SK-N-SH treated with all-trans-retinoic acid at 6 μM for 48 hours (cell line): ENCODE data around the gene PRR23E.

Experiments used
- ATAC-seq: fragments of 200-7000 bp; cut with Tn5 transposase; 3 replicates; pipeline ENCODE4 v1.9.1; 2020; ENCODE audit warnings: mild to moderate bottlenecking, moderate library complexity
- ARNTL ChIP-seq: fragments of 450-650 bp; formaldehyde crosslinking; IDR thresholded peaks from 2 replicates; pipeline ENCODE4 v1.5.0; 2020; ENCODE audit warnings: low read depth, mild to moderate bottlenecking, moderate library complexity, borderline replicate concordance
- CSDC2 ChIP-seq: fragments of 250-450 bp; sonication (Bioruptor Pico); IDR thresholded peaks from 2 replicates; pipeline ENCODE4 v1.5.0; 2020; ENCODE audit warnings: mild to moderate bottlenecking, moderate library complexity
- ESRRG ChIP-seq: fragments of 250-450 bp; sonication (Bioruptor Pico); IDR thresholded peaks from 2 replicates; pipeline ENCODE4 v1.6.1; 2021; ENCODE audit warnings: mild to moderate bottlenecking
- OSR1 ChIP-seq: fragments of 250-450 bp; sonication (Bioruptor Pico); IDR thresholded peaks from 2 replicates; pipeline ENCODE4 v1.8.0; 2022; ENCODE audit warnings: moderate library complexity, mild to moderate bottlenecking, inconsistent platforms
- PATZ1 ChIP-seq: fragments of 250-450 bp; sonication (Bioruptor Pico); IDR thresholded peaks from 2 replicates; pipeline ENCODE4 v1.8.0; 2020; ENCODE audit warnings: mild to moderate bottlenecking, moderate library complexity, borderline replicate concordance
- PPARA ChIP-seq: fragments of 250-450 bp; sonication (Bioruptor Pico); IDR thresholded peaks from 2 replicates; pipeline ENCODE4 v1.5.0; 2020; ENCODE audit warnings: mild to moderate bottlenecking, borderline replicate concordance
- RARB ChIP-seq: fragments of 250-450 bp; sonication (Bioruptor Pico); IDR thresholded peaks from 2 replicates; pipeline ENCODE4 v1.8.0; 2021; ENCODE audit warnings: mild to moderate bottlenecking, moderate library complexity
- SNAI2 ChIP-seq: fragments of 250-450 bp; sonication (Bioruptor Pico); IDR thresholded peaks from 2 replicates; pipeline ENCODE4 v1.5.0; 2020; ENCODE audit warnings: mild to moderate bottlenecking, moderate library complexity
- TCF4 ChIP-seq: fragments of 250-450 bp; sonication (Bioruptor Pico); IDR thresholded peaks from 2 replicates; pipeline ENCODE4 v1.8.0; 2021; ENCODE audit warnings: mild to moderate bottlenecking, moderate library complexity, borderline replicate concordance
- TSHZ2 ChIP-seq: fragments of 250-450 bp; sonication (Bioruptor Pico); IDR thresholded peaks from 2 replicates; pipeline ENCODE4 v1.5.0; 2020; ENCODE audit warnings: mild to moderate bottlenecking, moderate library complexity
- ZC3H10 ChIP-seq: fragments of 250-450 bp; sonication (Bioruptor Pico); IDR thresholded peaks from 2 replicates; pipeline ENCODE4 v1.5.1; 2021; ENCODE audit warnings: mild to moderate bottlenecking, moderate library complexity
- ZFP3 ChIP-seq: fragments of 250-450 bp; sonication (Bioruptor Pico); IDR thresholded peaks from 2 replicates; pipeline ENCODE4 v1.5.0; 2020; ENCODE audit warnings: mild to moderate bottlenecking, moderate library complexity
- ZFP30 ChIP-seq: fragments of 450-650 bp; formaldehyde crosslinking; IDR thresholded peaks from 2 replicates; pipeline ENCODE4 v1.5.0; 2022; ENCODE audit warnings: mild to moderate bottlenecking, moderate library complexity
- ZNF8 ChIP-seq: fragments of 450-650 bp; formaldehyde crosslinking; IDR thresholded peaks from 2 replicates; pipeline ENCODE4 v1.5.0; 2020; ENCODE audit warnings: mild to moderate bottlenecking, moderate library complexity
- TF ChIP-seq, protein P1 (sequence below): fragments of 250-450 bp; sonication (Bioruptor Pico); IDR thresholded peaks from 2 replicates; pipeline ENCODE4 v1.5.1; 2021; ENCODE audit warnings: mild to moderate bottlenecking, moderate library complexity
- TF ChIP-seq, protein P2 (sequence below): fragments of 250-450 bp; sonication (Bioruptor Pico); IDR thresholded peaks from 2 replicates; pipeline ENCODE4 v1.5.1; 2020; ENCODE audit warnings: low read depth, mild to moderate bottlenecking, moderate library complexity
- TF ChIP-seq, protein P3 (sequence below): fragments of 250-450 bp; sonication (Bioruptor Pico); IDR thresholded peaks from 2 replicates; pipeline ENCODE4 v1.8.0; 2021; ENCODE audit warnings: low read depth, mild to moderate bottlenecking, moderate library complexity, borderline replicate concordance

Gene PRR23E, protein sequence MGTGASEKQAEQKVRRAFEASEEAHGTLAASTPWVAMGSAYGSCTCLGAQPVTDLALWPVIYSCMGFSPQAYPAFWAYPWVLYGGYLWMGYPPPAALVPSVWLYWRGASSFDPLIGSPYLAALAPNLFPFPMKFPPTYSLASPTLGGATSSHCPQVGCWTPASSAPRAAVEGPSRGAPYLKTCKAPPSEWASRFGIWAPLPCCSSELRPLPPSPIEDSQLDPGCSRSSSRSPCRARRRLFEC

DNA sequence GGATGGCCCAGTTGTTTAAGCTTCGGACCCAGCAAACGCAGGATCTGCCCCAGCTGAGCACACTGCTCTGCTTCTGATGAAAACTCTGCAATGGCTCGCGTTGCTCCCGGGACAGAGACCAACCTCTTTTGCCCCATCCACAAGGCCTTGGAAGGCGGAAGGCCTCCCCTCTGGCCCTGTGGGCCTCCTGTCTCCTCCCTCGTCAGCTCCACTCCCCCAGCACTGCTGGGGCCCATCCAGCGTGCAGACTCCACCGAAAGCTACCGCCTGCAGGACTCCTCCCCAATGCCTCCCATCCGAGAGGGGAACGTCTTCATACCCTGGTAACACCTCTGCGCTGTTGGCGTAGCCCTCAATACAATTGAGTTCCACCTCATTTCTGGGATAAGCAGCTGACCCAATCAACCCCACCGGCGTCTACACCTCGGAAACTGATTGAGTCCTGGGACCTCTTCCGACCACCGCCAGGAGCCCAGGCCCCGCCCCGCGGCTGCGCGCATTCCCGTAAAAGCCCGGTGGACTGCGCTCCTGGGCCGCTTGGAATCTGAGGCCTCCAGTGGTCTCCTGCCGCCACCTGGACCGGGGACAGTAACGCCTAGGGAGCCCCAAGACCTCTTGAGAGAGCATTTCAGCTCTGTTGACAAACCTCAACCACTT lies at the start of gene PRR23E:
TSS of gene PRR23E (plus strand) at position 556 of the 657 bp plus-strand sequence. CDS start 3,555 bp downstream, outside the sequence.
- TF ChIP-seq OSR1, result no peak
- no peak for TF ChIP-seq PATZ1
- TF ChIP-seq ZNF8 (CRISPR knock-in tag), result no peak
- TF ChIP-seq, all 23 proteins: peak for 0
- no peak for ATAC-seq

- no peak for ATAC-seq
- TF ChIP-seq PATZ1, result no peak
- TF ChIP-seq ARNTL (CRISPR knock-in tag), result no peak
- no peak for TF ChIP-seq SNAI2 (CRISPR knock-in tag)
Measured at GRCh38 chr3:127143172-127143571, 49.8 kb upstream of the PRR23E start.

DNA sequence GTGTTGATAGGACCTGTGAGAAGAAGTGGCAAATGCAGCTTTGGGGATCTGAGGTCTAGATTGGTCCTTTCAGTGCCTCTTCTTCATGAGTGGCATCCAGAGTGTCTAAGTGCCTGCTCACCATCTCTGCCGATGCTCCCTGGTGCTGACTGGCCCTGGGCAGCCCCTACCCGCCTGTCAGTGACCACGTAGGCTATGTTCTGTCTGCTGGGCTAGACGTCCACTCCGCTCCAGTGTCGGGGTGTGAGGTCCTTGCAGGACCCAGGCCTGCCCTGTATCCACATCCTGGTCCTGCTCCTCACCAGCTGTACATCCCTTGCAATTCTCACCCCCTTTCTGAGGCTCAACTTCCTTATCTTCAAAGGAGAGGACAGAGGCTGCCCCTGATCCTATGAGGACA lies 48.3 kb upstream of the PRR23E start:
- TF ChIP-seq, protein P1, sequence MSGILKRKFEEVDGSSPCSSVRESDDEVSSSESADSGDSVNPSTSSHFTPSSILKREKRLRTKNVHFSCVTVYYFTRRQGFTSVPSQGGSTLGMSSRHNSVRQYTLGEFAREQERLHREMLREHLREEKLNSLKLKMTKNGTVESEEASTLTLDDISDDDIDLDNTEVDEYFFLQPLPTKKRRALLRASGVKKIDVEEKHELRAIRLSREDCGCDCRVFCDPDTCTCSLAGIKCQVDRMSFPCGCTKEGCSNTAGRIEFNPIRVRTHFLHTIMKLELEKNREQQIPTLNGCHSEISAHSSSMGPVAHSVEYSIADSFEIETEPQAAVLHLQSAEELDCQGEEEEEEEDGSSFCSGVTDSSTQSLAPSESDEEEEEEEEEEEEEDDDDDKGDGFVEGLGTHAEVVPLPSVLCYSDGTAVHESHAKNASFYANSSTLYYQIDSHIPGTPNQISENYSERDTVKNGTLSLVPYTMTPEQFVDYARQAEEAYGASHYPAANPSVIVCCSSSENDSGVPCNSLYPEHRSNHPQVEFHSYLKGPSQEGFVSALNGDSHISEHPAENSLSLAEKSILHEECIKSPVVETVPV (CRISPR knock-in tag), result no peak
- TF ChIP-seq OSR1 (no peak), ZC3H10 (CRISPR knock-in tag) (no peak)
- ATAC-seq, result no peak

DNA sequence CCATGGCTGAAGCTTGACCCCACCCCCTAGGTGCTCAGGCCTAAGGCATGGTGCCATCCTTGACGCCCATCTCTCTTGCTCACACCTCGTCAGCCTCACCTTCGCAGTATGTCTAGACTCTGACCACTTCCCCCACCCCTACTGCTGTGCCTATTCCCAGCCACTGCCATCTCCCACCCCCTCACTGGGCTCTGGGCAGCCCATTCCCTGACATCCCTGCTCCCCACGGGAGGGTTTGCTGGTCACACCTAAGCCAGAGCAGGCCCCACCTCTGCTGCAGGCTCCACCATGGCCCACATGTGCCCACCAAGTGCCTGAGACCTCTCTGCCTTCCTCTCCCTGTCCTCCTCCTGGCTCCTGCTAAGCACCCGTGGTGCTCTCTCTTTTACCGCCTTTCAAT lies 47.7 kb upstream of the PRR23E start:
- no peak for ATAC-seq
- TF ChIP-seq, protein P2, sequence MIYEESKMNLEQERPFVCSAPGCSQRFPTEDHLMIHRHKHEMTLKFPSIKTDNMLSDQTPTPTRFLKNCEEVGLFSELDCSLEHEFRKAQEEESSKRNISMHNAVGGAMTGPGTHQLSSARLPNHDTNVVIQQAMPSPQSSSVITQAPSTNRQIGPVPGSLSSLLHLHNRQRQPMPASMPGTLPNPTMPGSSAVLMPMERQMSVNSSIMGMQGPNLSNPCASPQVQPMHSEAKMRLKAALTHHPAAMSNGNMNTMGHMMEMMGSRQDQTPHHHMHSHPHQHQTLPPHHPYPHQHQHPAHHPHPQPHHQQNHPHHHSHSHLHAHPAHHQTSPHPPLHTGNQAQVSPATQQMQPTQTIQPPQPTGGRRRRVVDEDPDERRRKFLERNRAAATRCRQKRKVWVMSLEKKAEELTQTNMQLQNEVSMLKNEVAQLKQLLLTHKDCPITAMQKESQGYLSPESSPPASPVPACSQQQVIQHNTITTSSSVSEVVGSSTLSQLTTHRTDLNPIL, result no peak
- TF ChIP-seq SNAI2 (CRISPR knock-in tag) (no peak), TSHZ2 (CRISPR knock-in tag) (no peak), ARNTL (CRISPR knock-in tag) (no peak), ZFP30 (no peak), ZFP3 (CRISPR knock-in tag) (no peak), CSDC2 (no peak), PPARA (CRISPR knock-in tag) (no peak), TCF4 (CRISPR knock-in tag) (no peak), OSR1 (no peak), ESRRG (no peak), RARB (CRISPR knock-in tag) (no peak)
- TF ChIP-seq, protein P1 (CRISPR knock-in tag), result no peak
- TF ChIP-seq, protein P3, sequence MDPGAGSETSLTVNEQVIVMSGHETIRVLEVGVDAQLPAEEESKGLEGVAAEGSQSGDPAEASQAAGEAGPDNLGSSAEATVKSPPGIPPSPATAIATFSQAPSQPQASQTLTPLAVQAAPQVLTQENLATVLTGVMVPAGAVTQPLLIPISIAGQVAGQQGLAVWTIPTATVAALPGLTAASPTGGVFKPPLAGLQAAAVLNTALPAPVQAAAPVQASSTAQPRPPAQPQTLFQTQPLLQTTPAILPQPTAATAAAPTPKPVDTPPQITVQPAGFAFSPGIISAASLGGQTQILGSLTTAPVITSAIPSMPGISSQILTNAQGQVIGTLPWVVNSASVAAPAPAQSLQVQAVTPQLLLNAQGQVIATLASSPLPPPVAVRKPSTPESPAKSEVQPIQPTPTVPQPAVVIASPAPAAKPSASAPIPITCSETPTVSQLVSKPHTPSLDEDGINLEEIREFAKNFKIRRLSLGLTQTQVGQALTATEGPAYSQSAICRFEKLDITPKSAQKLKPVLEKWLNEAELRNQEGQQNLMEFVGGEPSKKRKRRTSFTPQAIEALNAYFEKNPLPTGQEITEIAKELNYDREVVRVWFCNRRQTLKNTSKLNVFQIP (CRISPR knock-in tag), result no peak
